Fibroblast of upper back skin (primary cell): Measurements from ENCODE around the gene TWIST2.

Source experiments
- DNase-seq: peaks from one replicate; pipeline ENCODE4 v3.0.0-alpha.2; 2013

The TWIST2 gene

GRCh38 chr2:238891457-238892203 lies 43.7 kb downstream of the TWIST2 start:
- DNase-seq = peak; percentile 50

GRCh38 chr2:238892204-238892500 lies 44.3 kb downstream of the TWIST2 start:
- no peak for DNase-seq

GRCh38 chr2:238892796-238893195 lies 44.9 kb downstream of the TWIST2 start:
- DNase-seq = no peak

GRCh38 chr2:238893349-238894000 lies 45.6 kb downstream of the TWIST2 start:
- DNase-seq = no peak

- no peak for DNase-seq
Measured at GRCh38 chr2:238894226-238894949, 46.5 kb downstream of the TWIST2 start.

- DNase-seq = no peak
Measured at GRCh38 chr2:238894950-238895298, 47.0 kb downstream of the TWIST2 start.

- no peak for DNase-seq
Measured at GRCh38 chr2:238895361-238895882, 47.5 kb downstream of the TWIST2 start.

- peak; percentile 93 for DNase-seq
Measured at GRCh38 chr2:238895891-238896600, 48.2 kb downstream of the TWIST2 start.

- no peak for DNase-seq
Measured at GRCh38 chr2:238896641-238897040, 48.8 kb downstream of the TWIST2 start.

- no peak for DNase-seq
Measured at GRCh38 chr2:238897122-238897880, 49.4 kb downstream of the TWIST2 start.

- no peak for DNase-seq
Measured at GRCh38 chr2:238897911-238898311, 50.0 kb downstream of the TWIST2 start.

- DNase-seq = no peak
Measured at GRCh38 chr2:238898534-238899281, 50.8 kb downstream of the TWIST2 start.

- DNase-seq = peak; percentile 37
Measured at GRCh38 chr2:238899386-238899785, 51.5 kb downstream of the TWIST2 start.

- no peak for DNase-seq
Measured at GRCh38 chr2:238900511-238900910, 52.6 kb downstream of the TWIST2 start.

GRCh38 chr2:238901461-238902057 lies 53.7 kb downstream of the TWIST2 start:
- DNase-seq = no peak

GRCh38 chr2:238902285-238902684 lies 54.4 kb downstream of the TWIST2 start:
- DNase-seq = no peak

GRCh38 chr2:238903141-238903540 lies 55.3 kb downstream of the TWIST2 start:
- DNase-seq = no peak

- no peak for DNase-seq
Measured at GRCh38 chr2:238904177-238904576, 56.3 kb downstream of the TWIST2 start.

GRCh38 chr2:238904716-238905115 lies 56.8 kb downstream of the TWIST2 start:
- DNase-seq = no peak

GRCh38 chr2:238905224-238905623 lies 57.3 kb downstream of the TWIST2 start:
- no peak for DNase-seq

GRCh38 chr2:238905644-238906043 lies 57.8 kb downstream of the TWIST2 start:
- peak; percentile 46 for DNase-seq
